K562 (cell line): Measurements from ENCODE around the gene BTRC. TPM values are rescaled to one million over a fixed set of nuclear protein-coding genes. Genes with fewer than 3 reads are reported as not detected.

Experiments
- ATAC-seq: fragments of 200-7000 bp; cut with Tn5 transposase; 3 replicates; pipeline ENCODE4 v1.9.1; 2020; ENCODE audit warnings: moderate library complexity
- BruUV-seq: library from RNA; stranded (reverse); fragments of 400-500 nt; replicated peaks from 2 replicates; lab custom pipeline; 2021; lab: Mats Ljungman, UMichigan
- CTCF ChIA-PET: fragments of 300-600 bp; formaldehyde crosslinking; extraction: SDS; loops from one replicate; lab custom pipeline; 2021; ENCODE audit warnings: low intra/inter-chr PET ratio; lab: Yijun Ruan, JAX
- POLR2A ChIA-PET: fragments of 300-600, 350-650 bp; sonication (Branson Sonifier 250); formaldehyde crosslinking; extraction: SDS; loops from one replicate; lab custom pipeline; 2021; ENCODE audit warnings: antibody characterized with exemption, inconsistent platforms; lab: Yijun Ruan, JAX
- DNase-seq, 4 experiments: peaks; one replicate each; pipeline versions ENCODE4 v3.0.0 to v3.0.0-alpha.2; 2011 to 2018; ENCODE audit warnings: low spot score in 3 of 4, mixed read lengths in 3 of 4; ENCODE audit errors: extremely low read depth in 1 of 4
- FAIRE-seq: peaks from 2 replicates; lab custom pipeline; 2011; peaks lifted over from hg19 to GRCh38; lab: Jason Lieb, UNC
- H2AFZ ChIP-seq: 2 replicates; pipeline ENCODE4 v1.6.0; 2011; ENCODE audit warnings: low read depth, low read length, control low read depth, inconsistent platforms
- H3K27ac ChIP-seq: fragments of 200-600 bp; 3 replicates; pipeline ENCODE4 v1.8.0; 2011; ENCODE audit warnings: low read depth, mild to moderate bottlenecking, control low read depth, inconsistent platforms, low read length, moderate library complexity, mixed read lengths; ENCODE audit errors: extremely low read depth
- H3K27me3 ChIP-seq, 2 experiments: fragments of 300-600 bp in 1 of 2; 2 replicates in 1 of 2; 3 replicates in 1 of 2; pipeline versions ENCODE4 v1.6.0 to v1.8.0; 2011; ENCODE audit warnings: inconsistent platforms in 2 of 2, low read length in 2 of 2, mild to moderate bottlenecking in 1 of 2, mixed read lengths in 1 of 2, moderate library complexity in 1 of 2; ENCODE audit not compliant: control insufficient read depth in 2 of 2, insufficient read depth in 2 of 2
- H3K36me3 ChIP-seq: fragments of 300-600 bp; 3 replicates; pipeline ENCODE4 v1.8.0; 2011; ENCODE audit warnings: mild to moderate bottlenecking, low read length, inconsistent platforms; ENCODE audit not compliant: control insufficient read depth, insufficient read depth
- H3K4me1 ChIP-seq, 2 experiments: fragments of 200-600 bp in 1 of 2; replicated peaks in 1 of 2; 2 replicates in 1 of 2; 3 replicates in 1 of 2; pipeline versions ENCODE4 v1.5.1 to v1.8.0; 2011; ENCODE audit warnings: inconsistent platforms in 2 of 2, low read length in 2 of 2, mild to moderate bottlenecking in 1 of 2, mixed read lengths in 1 of 2, moderate library complexity in 1 of 2; ENCODE audit not compliant: control insufficient read depth in 2 of 2, insufficient read depth in 2 of 2
- H3K4me2 ChIP-seq: 2 replicates; pipeline ENCODE4 v1.6.1; 2011; ENCODE audit warnings: low read length, control low read depth, inconsistent platforms, mixed read lengths; ENCODE audit not compliant: insufficient read depth
- H3K4me3 ChIP-seq: fragments of 200-600 bp; sonication (generic), shearing (Covaris generic); 2 replicates; pipeline ENCODE4 v1.5.1; 2016; ENCODE audit warnings: control low read depth, inconsistent platforms
- H3K79me2 ChIP-seq: fragments of 200-600 bp; 3 replicates; pipeline ENCODE4 v1.8.0; 2011; ENCODE audit warnings: low read length, inconsistent platforms; ENCODE audit not compliant: control insufficient read depth, insufficient read depth
- H3K9ac ChIP-seq, 2 experiments: 2 replicates each; pipeline versions ENCODE4 v1.6.0 to v1.6.1; 2011; ENCODE audit warnings: low read depth in 2 of 2, low read length in 2 of 2, control low read depth in 1 of 2, inconsistent platforms in 1 of 2, mild to moderate bottlenecking in 1 of 2, mixed read lengths in 1 of 2; ENCODE audit not compliant: insufficient read depth in 1 of 2
- H3K9me1 ChIP-seq: one replicate; pipeline ENCODE4 v1.6.0; 2011; ENCODE audit warnings: inconsistent platforms, mild to moderate bottlenecking, low read length, moderate library complexity; ENCODE audit not compliant: control insufficient read depth, insufficient read depth
- H3K9me3 ChIP-seq: replicated peaks from 2 replicates; pipeline ENCODE4 v1.5.1; 2011; ENCODE audit warnings: low read depth, low read length, inconsistent platforms; ENCODE audit not compliant: control insufficient read depth, insufficient read depth
- H4K20me1 ChIP-seq: replicated peaks from 2 replicates; pipeline ENCODE4 v1.6.1; 2011; ENCODE audit warnings: low read length, inconsistent platforms, mixed read lengths; ENCODE audit not compliant: control insufficient read depth, insufficient read depth
- HSF4 ChIP-seq: fragments of 250-450 bp; sonication (Bioruptor Pico); IDR thresholded peaks from 2 replicates; pipeline ENCODE4 v2.1.2; 2022; ENCODE audit warnings: mild to moderate bottlenecking, moderate library complexity, borderline replicate concordance
- MTA2 ChIP-seq: fragments of 450-650 bp; IDR thresholded peaks from 2 replicates; pipeline ENCODE4 v1.6.1; 2016; ENCODE audit warnings: low read depth
- NRF1 ChIP-seq, 2 experiments: fragments of 450-650 bp; IDR thresholded peaks in 1 of 2; conservative IDR thresholded peaks in 1 of 2; 2 replicates each; pipeline ENCODE4 v1.6.1; 2014; ENCODE audit warnings: mild to moderate bottlenecking in 2 of 2
- SOX6 ChIP-seq: fragments of 450-650 bp; IDR thresholded peaks from 2 replicates; pipeline ENCODE4 v1.6.1; 2014; ENCODE audit warnings: mild to moderate bottlenecking
- VEZF1 ChIP-seq: fragments of 200-800 bp; sonication (Bioruptor generic); IDR thresholded peaks from 2 replicates; pipeline ENCODE4 v1.6.1; 2017; ENCODE audit warnings: missing genetic modification characterization, missing compliant biosample characterization
- ZNF354B ChIP-seq: fragments of 250-450 bp; sonication (Bioruptor Pico); IDR thresholded peaks from 2 replicates; pipeline ENCODE4 v1.4.0; 2020
- WGBS: fragments of 100-300 bp; shearing (Covaris generic); methylation state at CpG from one replicate; pipeline ENCODE4 v1.1.6; 2016; ENCODE audit warnings: low coverage, mixed read lengths; ENCODE audit not compliant: insufficient coverage; ENCODE audit errors: missing lambda C conversion rate; 5-methylcytosine and 5-hydroxymethylcytosine counted together
- in situ Hi-C: fragments of 300-500 bp; cut with MboI; formaldehyde crosslinking; loops from 4 replicates; pipeline ENCODE4 v1.15.0; 2018; ENCODE audit warnings: inconsistent platforms, mixed read lengths
- intact Hi-C: fragments of 100-400 bp; cut with micrococcal nuclease; formaldehyde crosslinking; loops from 2 replicates; pipeline ENCODE4 v1.14.2; 2022
- polyA plus RNA-seq, 8 experiments: library from polyadenylated mRNA; depleted of rRNA in 4 of 8; stranded (reverse) in 5 of 8; unstranded in 3 of 8; fragments of >200 nt; fragmentation: Nextera tagmentation in 2 of 8; fragmentation: Illumina TruSeq in 1 of 8; extraction: Ambion mirVana in 2 of 8; extraction: Trizol in 1 of 8; gene quantifications; 2 replicates each; pipeline versions ENCODE4 v1.2.1 to v1.2.3, GENCODE V29; 2011 to 2014; ENCODE audit warnings: inconsistent platforms in 1 of 8, missing spikeins in 1 of 8
- total RNA-seq, 7 experiments: library from RNA; depleted of rRNA in 6 of 7; stranded (reverse); fragments of >200 nt in 6 of 7; fragmentation: Illumina TruSeq in 2 of 7; extraction: Trizol in 2 of 7; gene quantifications; 2 replicates each; pipeline versions ENCODE4 v1.2.1 to v1.2.3, GENCODE V29; 2011 to 2021; ENCODE audit warnings: low replicate concordance in 1 of 7

Gene BTRC
- total and polyA plus RNA-seq, 9 of the 15 experiments (the other 6 are each of a cell fraction or from before 2014, with no cell fraction given) = 1.6 to 15.4 (median 7.0) TPM

- no peak for TF ChIP-seq ZNF354B
- TF ChIP-seq, all 486 proteins: peak for 0
These were observed 49.2 kb downstream of the BTRC start (continued) for GRCh38 chr10:101403161-101403560.

GRCh38 chr10:101405001-101405400 is 51.0 kb downstream of the BTRC start:
- Histone ChIP-seq H4K20me1 (no peaks in the 10 kb centered on the region), H3K36me3 (no peaks in the 10 kb centered on the region), H3K4me2 (no peak overlapping the region), H2AFZ (no peak overlapping the region), H3K4me1 (no peaks in the 10 kb centered on the region), H3K9me3 (no peaks in the 10 kb centered on the region), H3K9me1 (no peaks in the 10 kb centered on the region), H3K9ac (no peak overlapping the region), H3K4me3 (no peak overlapping the region), H3K79me2 (no peaks in the 10 kb centered on the region), H3K27ac (no peak overlapping the region), H3K27me3 (no peaks in the 10 kb centered on the region)
- ChIA-PET POLR2A (no interaction called here), CTCF (no interaction called here)
- in situ Hi-C loops (no loop called here), intact Hi-C loops (no loop called here)
- 50% methylated on average over 1 of the region's 2 CpGs for WGBS
- ATAC-seq = no peak
- FAIRE-seq = no peak
- no peak for DNase-seq
- TF ChIP-seq MTA2 (no peak), VEZF1 (CRISPR knock-in tag) (no peak), HSF4 (CRISPR knock-in tag) (no peak), SOX6 (no peak), NRF1 (conservative IDR thresholded peaks at IDR 0.05 in 1 of 2, IDR thresholded peaks at IDR 0.05 in 1 of 2) (no peak)
- BruUV-seq = no TSS peak
